Measurements from ENCODE around the gene VWA7.
"Not testable (repeated sequence)": the region's sequence is repeated elsewhere in the genome, so short reads cannot be mapped to it uniquely, and the experiment has no call there.

VWA7 gene, protein sequence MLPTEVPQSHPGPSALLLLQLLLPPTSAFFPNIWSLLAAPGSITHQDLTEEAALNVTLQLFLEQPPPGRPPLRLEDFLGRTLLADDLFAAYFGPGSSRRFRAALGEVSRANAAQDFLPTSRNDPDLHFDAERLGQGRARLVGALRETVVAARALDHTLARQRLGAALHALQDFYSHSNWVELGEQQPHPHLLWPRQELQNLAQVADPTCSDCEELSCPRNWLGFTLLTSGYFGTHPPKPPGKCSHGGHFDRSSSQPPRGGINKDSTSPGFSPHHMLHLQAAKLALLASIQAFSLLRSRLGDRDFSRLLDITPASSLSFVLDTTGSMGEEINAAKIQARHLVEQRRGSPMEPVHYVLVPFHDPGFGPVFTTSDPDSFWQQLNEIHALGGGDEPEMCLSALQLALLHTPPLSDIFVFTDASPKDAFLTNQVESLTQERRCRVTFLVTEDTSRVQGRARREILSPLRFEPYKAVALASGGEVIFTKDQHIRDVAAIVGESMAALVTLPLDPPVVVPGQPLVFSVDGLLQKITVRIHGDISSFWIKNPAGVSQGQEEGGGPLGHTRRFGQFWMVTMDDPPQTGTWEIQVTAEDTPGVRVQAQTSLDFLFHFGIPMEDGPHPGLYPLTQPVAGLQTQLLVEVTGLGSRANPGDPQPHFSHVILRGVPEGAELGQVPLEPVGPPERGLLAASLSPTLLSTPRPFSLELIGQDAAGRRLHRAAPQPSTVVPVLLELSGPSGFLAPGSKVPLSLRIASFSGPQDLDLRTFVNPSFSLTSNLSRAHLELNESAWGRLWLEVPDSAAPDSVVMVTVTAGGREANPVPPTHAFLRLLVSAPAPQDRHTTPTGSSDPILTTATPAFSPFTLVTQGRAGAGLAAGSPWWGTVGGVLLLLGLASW

DNA sequence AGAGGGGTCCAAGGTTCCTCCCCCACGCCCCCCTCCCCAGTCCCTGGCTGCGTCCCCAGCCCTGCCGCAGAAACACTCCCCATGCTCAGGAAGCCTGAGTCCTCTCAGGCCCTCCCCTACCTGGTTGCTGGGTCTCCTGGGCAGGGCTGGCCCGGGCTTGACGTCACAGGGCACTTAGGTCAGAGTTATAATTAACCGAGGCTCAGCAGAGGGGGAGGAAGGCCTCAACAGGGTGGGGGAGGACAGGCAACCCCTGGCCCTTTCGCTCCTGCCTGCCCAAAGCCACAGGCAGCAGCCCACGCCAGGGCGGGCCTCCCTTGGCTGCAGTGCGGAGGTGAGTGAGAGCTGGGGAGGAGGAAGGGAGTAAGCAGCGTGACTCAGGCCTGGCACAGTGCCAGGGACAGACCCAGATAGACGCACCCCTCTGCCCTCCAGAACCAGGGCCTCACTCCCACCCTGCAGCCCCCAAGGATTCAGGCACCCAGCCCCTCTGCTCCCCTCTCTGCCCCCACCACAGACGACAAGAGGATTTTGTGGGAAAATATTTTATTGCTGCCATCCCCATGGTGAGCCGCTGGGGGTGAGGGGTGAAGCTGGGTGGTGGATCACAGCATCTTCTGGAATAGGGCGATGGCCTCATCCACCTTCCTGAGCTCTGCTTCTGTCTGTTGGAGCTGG, at the start of gene VWA7:
VWA7 (minus strand) TSS at position 340 of the 678 bp plus-strand sequence. CDS start 549 bp downstream, outside the sequence.
- peak; percentile 67 for DNase-seq (ENCODE audit: low spot score)

DNA sequence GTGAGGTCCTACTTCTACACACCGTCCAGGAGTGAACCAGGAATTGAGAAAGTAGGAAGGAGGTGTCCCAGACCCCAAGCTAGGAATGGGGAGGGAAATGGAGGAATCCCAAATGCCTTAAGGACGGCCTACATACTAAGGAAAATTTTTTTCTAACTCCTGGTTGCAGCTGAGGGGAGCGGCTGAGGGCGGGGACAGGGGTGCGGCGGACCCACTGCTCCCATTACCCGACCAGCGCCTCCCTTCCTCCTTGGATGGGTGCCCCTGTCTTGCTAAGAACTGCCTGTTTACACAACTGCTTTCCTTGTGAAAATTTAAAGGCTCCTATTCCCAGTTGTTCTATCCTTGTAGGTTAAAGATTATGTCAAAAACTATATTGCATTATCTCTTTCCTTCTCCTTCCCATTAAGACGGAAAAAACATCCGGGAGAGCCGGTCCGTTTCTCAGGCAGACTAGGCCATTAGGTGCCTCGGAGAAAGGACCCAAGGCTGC, 49.7 kb upstream of the VWA7 start:
- DNase-seq (ENCODE audit: low spot score) = peak; percentile 86

DNA sequence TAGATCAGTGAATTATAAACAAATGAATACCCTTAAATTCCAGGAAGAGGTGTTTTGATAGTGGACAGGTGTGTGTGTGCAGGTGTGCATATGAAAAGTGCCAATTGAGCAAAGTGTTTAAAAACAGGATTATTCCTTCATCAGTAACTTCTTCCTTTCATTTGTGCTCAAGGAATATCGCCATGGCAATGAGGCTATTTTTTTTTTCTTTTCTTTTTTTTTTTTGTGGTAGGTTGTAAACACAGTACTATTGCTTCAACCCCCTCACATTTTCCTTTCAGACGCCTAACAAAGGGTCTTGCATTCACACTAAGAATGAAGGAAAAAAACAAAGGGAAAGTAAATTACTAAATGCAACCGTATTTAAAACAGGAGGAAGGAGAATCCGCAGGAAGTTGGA, 48.4 kb upstream of the VWA7 start:
- no peak for DNase-seq (ENCODE audit: low spot score)

DNA sequence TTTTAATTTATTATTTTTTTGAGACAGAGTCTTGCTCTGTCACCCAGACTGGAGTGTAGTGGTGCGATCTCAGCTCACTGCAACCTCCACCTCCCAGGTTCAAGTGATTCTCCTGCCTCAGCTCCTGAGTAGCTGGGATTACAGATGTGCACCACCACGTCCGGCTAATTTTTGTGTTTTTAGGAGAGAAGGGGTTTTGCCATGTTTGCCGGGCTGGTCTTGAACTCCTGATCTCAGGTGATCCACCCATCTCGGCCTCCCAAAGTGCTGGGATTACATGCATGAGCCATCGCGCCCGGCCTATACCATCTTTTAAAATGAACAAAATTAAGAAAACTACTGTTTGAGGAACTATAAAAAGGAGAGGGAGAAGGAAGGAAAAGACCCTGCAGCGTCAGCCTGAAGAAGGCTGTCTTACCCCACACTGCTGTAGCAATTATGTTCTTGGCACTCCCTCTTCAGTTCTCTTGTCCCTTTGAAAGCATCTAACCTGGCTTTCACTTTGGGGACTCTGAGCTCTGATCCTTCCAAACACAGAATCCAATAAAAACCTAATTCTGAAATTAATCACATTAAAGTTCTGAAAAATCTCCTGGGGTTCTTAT, 46.6 kb upstream of the VWA7 start:
- DNase-seq (ENCODE audit: low spot score) = not testable (repeated sequence)

DNA sequence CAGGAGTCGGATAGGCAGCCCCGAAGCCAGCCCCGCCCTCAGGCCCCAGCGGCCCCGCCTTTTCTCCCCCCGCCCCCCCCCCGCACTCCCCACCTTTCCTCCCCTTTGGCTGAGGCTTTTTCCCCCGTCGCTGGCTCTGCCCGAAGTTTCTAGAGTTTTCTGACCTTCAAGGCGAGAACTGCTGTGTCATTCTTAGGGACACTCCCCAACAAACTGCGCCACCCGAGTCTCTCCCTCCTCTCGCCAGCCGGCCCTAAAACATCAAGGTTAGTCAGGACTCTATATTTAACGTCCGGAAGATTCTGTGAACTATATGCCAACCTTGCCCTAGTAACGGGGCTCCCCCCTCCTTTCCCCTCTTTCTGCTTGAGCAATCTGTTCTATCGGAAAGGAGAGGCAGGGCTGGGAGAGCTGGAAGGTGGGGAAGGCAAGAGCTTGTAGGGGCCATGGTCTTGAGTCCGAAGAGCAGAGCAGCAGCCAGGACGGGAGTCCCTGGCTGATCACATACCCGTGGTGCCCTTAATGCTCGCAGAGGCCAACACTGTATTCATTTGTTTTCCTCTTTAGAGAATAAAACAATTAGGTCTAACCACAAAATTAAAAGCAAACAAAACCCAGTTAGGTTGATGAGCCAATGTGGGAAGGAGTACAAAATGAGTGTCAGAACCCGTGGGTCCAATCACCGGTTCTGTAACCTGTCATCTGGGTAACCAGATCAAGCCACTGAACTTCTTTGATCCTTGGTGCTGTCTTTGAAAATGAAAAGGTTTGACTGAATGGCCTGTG, 45.1 kb upstream of the VWA7 start:
- peak; percentile 89 for DNase-seq (ENCODE audit: low spot score)

DNA sequence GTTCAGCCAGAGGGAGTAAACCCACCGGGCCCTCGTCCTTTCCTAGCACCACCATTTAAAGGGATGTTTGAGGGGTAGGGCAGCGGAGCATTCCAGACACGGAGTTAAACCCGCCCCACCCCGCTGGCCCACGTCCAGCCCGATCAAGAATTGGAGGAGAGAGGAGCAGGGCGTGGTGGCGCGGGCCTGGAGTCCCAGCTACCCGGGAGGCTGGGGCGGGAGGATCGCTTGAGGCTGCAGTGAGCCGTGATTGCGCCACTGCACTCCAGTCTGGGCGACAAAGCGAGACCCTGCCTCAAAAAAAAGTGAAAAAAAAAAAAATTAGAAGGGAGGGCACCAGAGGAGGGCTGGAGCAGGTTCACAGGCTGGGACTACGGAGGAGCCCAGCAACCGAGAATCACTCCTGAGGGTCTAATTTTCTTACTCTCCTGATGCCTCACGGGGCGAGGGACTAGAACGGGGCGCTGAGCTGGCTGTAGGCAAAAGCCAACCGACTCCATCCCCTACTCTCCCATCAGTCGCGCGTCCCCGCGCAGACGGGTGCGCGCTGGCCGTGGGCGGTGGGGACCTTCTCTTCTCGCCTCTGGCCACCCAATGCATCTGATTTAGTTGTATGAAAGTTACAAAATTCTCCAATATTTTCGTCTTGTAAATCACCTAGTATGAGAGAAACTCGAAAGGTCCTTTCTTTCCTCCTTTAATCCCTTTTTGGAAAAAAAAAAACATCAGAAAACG, 44.3 kb upstream of the VWA7 start:
- peak; percentile 67 for DNase-seq (ENCODE audit: low spot score)

DNA sequence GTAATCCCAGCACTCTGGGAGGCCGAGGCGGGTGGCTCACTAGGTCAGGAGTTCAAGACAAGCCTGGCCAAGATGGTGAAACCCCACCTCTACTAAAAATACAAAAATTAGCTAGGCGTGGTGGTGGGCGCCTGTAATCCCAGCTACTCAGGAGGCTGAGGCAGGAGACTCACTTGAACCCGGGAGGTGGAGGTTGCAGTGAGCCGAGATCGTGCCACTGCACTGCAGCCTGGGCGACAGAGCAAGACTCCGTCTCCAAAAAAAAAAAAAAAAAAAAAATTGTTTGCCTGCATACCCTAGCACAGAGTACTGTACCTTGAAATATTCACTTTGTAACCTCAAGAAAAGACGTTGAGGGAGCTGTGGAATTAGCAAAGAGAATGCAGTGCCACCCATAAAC, 43.3 kb upstream of the VWA7 start:
- not testable (repeated sequence) for DNase-seq (ENCODE audit: low spot score)

DNA sequence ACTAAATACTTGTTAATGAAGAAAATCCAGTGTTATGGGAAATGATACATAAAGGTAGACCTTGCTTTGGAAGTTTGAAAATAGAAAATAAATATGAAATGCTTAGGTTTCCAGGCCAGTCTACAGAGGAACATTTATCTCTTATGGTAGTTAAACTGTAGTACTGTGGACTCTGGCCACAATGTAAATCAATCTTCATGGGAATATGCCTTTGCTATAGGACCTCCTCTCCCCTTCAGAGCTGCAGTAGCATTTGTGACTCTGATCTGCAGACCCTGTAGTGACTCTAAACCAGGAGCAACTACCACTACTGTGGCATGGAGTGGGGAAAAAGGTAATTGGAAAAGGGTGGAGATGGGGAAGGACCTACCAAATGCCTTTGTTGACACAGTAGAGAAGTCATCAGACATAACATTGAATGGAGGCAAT, 42.8 kb upstream of the VWA7 start:
- DNase-seq (ENCODE audit: low spot score) = no peak

DNA sequence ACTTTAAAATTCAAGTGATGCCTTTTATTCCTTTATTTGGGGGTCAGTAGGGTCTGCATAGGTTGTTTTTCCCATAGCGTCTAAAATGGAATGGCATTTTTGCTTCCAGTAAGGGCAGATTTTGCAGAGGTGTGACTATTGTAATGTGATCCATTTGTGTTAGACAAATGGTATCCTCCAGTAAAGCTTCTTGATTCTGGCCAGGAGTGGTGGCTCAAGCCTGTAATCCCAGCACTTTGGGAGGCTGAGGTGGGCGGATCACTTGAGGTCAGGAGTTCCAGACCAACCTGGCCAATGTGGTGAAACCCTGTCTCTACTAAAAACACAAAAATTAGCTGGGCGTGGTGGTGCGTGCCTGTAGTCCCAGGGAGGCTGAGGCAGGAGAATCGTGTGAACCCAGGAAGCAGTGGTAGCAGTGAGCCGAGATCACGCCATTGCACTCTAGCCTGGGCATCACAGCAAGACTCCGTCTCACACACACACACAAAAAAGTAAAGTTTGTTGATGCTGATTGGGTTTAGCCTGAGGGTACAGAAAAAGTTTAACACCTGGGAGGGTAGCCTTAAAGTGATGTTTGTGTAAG, 40.9 kb upstream of the VWA7 start:
- DNase-seq (ENCODE audit: low spot score) = not testable (repeated sequence)

DNA sequence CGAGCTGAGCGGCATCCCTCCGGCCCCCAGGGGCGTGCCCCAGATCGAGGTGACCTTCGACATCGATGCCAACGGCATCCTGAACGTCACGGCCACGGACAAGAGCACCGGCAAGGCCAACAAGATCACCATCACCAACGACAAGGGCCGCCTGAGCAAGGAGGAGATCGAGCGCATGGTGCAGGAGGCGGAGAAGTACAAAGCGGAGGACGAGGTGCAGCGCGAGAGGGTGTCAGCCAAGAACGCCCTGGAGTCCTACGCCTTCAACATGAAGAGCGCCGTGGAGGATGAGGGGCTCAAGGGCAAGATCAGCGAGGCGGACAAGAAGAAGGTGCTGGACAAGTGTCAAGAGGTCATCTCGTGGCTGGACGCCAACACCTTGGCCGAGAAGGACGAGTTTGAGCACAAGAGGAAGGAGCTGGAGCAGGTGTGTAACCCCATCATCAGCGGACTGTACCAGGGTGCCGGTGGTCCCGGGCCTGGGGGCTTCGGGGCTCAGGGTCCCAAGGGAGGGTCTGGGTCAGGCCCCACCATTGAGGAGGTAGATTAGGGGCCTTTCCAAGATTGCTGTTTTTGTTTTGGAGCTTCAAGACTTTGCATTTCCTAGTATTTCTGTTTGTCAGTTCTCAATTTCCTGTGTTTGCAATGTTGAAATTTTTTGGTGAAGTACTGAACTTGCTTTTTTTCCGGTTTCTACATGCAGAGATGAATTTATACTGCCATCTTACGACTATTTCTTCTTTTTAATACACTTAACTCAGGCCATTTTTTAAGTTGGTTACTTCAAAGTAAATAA, 40.2 kb upstream of the VWA7 start:
- not testable (repeated sequence) for DNase-seq (ENCODE audit: low spot score)

DNA sequence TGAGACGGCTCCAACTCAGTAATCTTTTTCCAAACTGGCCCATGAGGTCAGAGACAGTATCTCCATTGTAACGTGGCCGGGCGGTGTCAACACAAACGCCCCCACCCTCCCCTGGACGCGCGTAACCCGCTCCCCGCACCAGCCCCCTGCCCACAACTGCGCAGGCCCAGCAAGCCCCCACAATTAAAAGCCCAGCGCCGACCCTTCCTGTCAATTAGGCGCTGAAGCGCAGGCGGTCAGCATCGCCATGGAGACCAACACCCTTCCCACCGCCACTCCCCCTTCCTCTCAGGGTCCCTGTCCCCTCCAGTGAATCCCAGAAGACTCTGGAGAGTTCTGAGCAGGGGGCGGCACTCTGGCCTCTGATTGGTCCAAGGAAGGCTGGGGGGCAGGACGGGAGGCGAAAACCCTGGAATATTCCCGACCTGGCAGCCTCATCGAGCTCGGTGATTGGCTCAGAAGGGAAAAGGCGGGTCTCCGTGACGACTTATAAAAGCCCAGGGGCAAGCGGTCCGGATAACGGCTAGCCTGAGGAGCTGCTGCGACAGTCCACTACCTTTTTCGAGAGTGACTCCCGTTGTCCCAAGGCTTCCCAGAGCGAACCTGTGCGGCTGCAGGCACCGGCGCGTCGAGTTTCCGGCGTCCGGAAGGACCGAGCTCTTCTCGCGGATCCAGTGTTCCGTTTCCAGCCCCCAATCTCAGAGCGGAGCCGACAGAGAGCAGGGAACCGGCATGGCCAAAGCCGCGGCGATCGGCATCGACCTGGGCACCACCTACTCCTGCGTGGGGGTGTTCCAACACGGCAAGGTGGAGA, 38.1 kb upstream of the VWA7 start, which contains the start of the genes HSPA1A and HSPA1L:
HSPA1A (plus strand) TSS at position 519 of the 814 bp plus-strand sequence; CDS start at position 733, 214 bp downstream.
HSPA1L (minus strand) TSS at position 259 of the 814 bp plus-strand sequence. CDS start 3,311 bp downstream, outside the sequence.
- no peak for DNase-seq (ENCODE audit: low spot score)

DNA sequence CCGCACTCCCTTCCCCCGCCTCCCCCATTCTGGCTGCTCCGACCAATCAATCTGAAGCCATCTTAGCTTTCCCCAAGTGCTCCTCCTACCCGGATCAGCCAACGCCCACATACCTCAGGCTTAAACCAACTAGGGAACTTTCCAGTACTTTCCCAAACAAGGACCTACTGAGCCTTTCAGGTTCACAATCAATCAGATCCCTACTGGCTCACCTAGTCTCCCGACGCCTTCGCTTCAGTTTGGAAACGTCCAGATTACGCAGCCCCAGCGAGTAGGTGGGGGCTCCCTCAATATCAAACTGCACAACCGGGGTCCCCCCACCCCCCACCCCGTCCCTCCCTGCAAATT, 37.5 kb upstream of the VWA7 start:
- DNase-seq (ENCODE audit: low spot score) = no peak

DNA sequence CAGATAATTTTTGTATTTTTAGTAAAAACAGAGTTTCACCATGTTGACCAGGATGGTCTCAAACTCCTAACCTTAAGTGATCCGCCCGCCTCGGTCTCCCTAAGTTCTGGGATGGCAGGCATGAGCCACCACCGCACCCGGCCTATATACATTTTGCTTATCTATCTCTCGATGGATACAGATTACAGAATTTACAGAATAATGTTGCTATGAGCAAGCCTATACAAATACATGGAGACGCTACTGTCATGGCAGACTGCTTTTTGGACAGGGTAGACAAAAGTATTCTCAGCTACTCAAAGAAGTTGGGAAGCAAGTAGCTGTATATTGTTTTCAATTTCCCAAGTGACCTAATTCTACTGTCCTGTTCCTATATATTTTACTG, 36.3 kb upstream of the VWA7 start:
- DNase-seq (ENCODE audit: low spot score) = no peak

DNA sequence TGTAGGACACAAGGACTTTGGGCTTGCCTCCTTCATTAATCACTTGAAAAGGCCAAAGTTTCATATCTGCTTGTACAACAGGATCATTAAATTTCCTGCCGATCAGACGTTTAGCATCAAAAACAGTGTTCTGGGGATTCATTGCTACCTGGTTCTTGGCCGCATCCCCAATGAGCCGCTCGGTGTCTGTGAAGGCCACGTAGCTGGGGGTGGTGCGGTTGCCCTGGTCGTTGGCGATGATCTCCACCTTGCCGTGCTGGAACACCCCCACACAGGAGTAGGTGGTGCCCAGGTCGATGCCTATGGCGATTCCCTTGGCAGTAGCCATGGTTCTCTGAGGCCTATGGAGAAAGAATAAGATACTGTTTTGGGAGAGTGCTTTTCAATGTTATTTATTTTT, 34.5 kb upstream of the VWA7 start:
- DNase-seq (ENCODE audit: low spot score) = no peak

DNA sequence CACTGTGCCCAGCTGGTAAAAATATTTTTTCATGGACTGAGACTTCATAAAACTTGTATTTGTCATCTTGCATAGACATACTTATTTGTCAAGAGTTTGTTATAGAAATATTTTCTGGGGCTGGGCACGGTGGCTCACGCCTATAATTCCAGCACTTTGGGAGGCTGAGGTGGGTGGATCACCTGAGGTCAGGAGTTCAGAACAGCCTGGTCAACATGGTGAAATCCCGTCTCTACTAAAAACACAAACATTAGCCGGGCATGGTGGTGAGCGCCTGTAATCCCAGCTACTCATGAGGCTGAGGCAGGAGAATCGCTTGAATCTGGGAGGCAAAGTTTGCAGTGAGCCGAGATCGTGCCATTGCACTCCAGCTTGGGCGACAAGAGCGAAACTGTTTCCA, 31.5 kb upstream of the VWA7 start:
- DNase-seq (ENCODE audit: low spot score) = not testable (repeated sequence)

DNA sequence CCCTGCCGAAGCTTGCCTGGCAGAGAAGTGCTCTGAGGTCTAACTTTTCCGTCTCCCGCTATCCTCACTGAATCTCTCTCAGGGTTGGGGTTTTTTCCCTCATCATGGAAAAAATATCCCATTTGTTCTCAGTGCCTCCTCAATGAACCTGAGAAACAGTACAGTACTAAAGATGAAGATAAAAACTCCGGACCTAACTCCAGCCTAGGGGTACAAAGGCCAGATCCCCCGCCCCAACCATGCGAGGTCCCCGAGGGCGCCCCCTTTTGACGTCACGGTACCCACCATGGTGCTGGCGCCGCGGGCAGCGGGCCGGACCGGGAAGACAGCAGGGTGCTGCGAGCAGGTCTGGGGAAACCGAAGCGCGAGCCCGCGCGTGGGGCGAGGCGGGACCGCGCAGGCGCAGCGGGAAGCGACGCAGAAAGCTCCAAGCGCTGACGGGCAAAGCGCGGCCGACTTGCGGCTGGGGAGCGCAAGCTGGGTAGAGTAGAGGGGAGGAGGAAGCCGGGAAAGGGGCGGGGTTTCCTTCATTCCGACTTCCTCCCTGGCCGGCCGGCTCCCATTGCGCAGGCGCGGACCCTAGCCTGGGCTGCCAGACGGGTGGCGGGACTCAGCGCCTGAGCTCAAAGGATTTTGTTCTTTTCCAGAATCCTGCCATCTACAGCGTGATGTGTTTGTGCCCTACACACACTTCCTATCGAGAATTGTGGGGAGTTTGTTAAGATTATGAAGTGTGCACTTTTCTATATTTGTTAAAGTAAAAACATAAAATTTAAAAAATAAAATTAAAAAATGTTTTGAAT, 29.5 kb upstream of the VWA7 start, which contains the start of gene LSM2:
LSM2 (minus strand) TSS at position 497 of the 803 bp plus-strand sequence; CDS start at position 288, 209 bp downstream.
- peak; percentile 96 for DNase-seq (ENCODE audit: low spot score)

DNA sequence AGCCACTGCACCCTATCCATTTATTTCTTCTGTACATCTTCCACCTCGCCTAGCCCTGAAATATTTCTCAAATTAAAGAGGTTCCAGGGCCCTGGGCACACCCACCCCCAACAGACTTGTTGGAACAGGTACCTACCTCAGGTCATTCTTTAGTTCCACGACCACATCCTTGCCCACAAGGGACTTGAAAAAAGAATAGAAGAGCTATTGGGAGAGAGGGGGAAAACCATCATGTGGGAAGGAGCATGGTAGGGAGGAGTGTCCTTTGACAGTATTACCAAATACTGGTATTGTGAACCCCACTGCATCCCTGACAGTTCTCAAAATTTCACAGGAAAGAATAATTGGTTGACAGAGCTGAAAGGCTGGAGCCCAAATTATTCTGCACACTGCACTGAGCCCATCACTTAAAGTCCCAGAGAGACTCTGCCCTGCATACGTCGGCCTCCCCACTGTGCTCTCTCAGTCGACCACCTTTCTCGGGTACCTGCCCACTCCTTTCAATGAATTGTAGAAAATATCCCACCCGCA, 28.9 kb upstream of the VWA7 start:
- no peak for DNase-seq (ENCODE audit: low spot score)

All from RKO (cell line).